Measurements from ENCODE around the gene COPS9.

COPS9 gene

GRCh38 chr2:240143801-240144648 is 7.9 kb upstream of the COPS9 start:
- Histone ChIP-seq H2AFZ (ENCODE audit: low read depth, low read length) (0 out of 2 replicates have a peak overlapping the region, but pooled peaks have one; percentile 39), H3K4me1 (ENCODE audit: low read length) (no peaks in the 10 kb centered on the region), H3K36me3 (replicated peaks; ENCODE audit: low read depth, low read length) (no peaks in the 10 kb centered on the region), H3K27ac (ENCODE audit: low read length) (no peak overlapping the region), H3K4me3 (ENCODE audit: low read length) (0 out of 2 replicates have a peak overlapping the region, but pooled peaks have one; percentile 29), H3K4me2 (ENCODE audit: low read length) (peak overlapping the region; percentile 51), H4K20me1 (ENCODE audit: insufficient read depth, low read length) (no peaks in the 10 kb centered on the region), H3K9me3 (ENCODE audit: insufficient read depth, low read length) (no peaks in the 10 kb centered on the region), H3K79me2 (ENCODE audit: low read length) (no peaks in the 10 kb centered on the region), H3K9ac (ENCODE audit: low read length) (no peak overlapping the region), H3K27me3 (ENCODE audit: low read depth, low read length) (no peaks in the 10 kb centered on the region)
- no peak for TF ChIP-seq EZH2phosphoT487 (IDR thresholded peaks at IDR 0.05; ENCODE audit: low read depth)
- TF ChIP-seq, protein P1, sequence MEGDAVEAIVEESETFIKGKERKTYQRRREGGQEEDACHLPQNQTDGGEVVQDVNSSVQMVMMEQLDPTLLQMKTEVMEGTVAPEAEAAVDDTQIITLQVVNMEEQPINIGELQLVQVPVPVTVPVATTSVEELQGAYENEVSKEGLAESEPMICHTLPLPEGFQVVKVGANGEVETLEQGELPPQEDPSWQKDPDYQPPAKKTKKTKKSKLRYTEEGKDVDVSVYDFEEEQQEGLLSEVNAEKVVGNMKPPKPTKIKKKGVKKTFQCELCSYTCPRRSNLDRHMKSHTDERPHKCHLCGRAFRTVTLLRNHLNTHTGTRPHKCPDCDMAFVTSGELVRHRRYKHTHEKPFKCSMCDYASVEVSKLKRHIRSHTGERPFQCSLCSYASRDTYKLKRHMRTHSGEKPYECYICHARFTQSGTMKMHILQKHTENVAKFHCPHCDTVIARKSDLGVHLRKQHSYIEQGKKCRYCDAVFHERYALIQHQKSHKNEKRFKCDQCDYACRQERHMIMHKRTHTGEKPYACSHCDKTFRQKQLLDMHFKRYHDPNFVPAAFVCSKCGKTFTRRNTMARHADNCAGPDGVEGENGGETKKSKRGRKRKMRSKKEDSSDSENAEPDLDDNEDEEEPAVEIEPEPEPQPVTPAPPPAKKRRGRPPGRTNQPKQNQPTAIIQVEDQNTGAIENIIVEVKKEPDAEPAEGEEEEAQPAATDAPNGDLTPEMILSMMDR (IDR thresholded peaks at IDR 0.05; ENCODE audit: low read depth, low read length): peak; percentile 68

DNA sequence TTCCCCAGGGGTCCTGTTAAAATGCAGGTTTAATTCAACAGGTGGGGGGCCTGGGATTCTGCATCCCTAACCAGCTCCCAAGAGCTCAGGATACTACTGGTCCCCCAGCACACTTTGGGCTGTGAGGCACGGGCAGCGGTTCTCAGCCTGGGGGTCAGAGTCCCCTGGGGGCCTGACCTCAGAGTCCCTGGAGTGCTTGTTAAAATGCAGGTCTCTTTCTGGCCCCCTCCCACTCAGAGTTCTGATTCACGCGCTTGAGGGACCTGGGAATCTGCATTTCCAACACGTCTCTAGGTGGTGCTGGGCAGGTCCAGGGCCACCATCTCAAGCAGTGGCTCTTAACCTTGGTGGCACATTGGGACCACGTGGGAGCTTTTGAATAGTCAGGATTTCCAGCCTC is 7.2 kb upstream of the COPS9 start:
- Histone ChIP-seq H3K79me2 (ENCODE audit: low read length) (no peaks in the 10 kb centered on the region), H3K9me3 (ENCODE audit: insufficient read depth, low read length) (no peaks in the 10 kb centered on the region), H3K4me1 (ENCODE audit: low read length) (no peaks in the 10 kb centered on the region), H3K4me2 (ENCODE audit: low read length) (peak overlapping the region; percentile 51), H2AFZ (ENCODE audit: low read depth, low read length) (no peak overlapping the region), H3K36me3 (replicated peaks; ENCODE audit: low read depth, low read length) (no peaks in the 10 kb centered on the region), H3K4me3 (ENCODE audit: low read length) (no peak overlapping the region), H3K27ac (ENCODE audit: low read length) (no peak overlapping the region), H4K20me1 (ENCODE audit: insufficient read depth, low read length) (no peaks in the 10 kb centered on the region), H3K27me3 (ENCODE audit: low read depth, low read length) (no peaks in the 10 kb centered on the region), H3K9ac (ENCODE audit: low read length) (no peak overlapping the region)
- TF ChIP-seq EZH2phosphoT487 (IDR thresholded peaks at IDR 0.05; ENCODE audit: low read depth): no peak
- TF ChIP-seq, protein P1 (IDR thresholded peaks at IDR 0.05; ENCODE audit: low read depth, low read length): no peak

- Histone ChIP-seq H3K4me1 (ENCODE audit: low read length) (no peaks in the 10 kb centered on the region), H3K79me2 (ENCODE audit: low read length) (no peaks in the 10 kb centered on the region), H3K27me3 (ENCODE audit: low read depth, low read length) (no peaks in the 10 kb centered on the region), H3K9me3 (ENCODE audit: insufficient read depth, low read length) (no peaks in the 10 kb centered on the region), H3K4me2 (ENCODE audit: low read length) (no peak overlapping the region), H3K9ac (ENCODE audit: low read length) (no peak overlapping the region), H4K20me1 (ENCODE audit: insufficient read depth, low read length) (no peaks in the 10 kb centered on the region), H3K4me3 (ENCODE audit: low read length) (no peak overlapping the region), H3K27ac (ENCODE audit: low read length) (no peak overlapping the region), H3K36me3 (replicated peaks; ENCODE audit: low read depth, low read length) (no peaks in the 10 kb centered on the region), H2AFZ (ENCODE audit: low read depth, low read length) (no peak overlapping the region)
- TF ChIP-seq, protein P1 (IDR thresholded peaks at IDR 0.05; ENCODE audit: low read depth, low read length): no peak
- no peak for TF ChIP-seq EZH2phosphoT487 (IDR thresholded peaks at IDR 0.05; ENCODE audit: low read depth)
These were observed 6.8 kb upstream of the COPS9 start for GRCh38 chr2:240142859-240143258.

GRCh38 chr2:240142256-240142775 is 6.2 kb upstream of the COPS9 start:
- no peaks in the 10 kb centered on the region for H4K20me1 ChIP-seq (ENCODE audit: insufficient read depth, low read length)
- no peak overlapping the region for H2AFZ ChIP-seq (ENCODE audit: low read depth, low read length)
- H3K9ac ChIP-seq (ENCODE audit: low read length): no peak overlapping the region
- no peaks in the 10 kb centered on the region for H3K79me2 ChIP-seq (ENCODE audit: low read length)
- H3K4me1 ChIP-seq (ENCODE audit: low read length): no peaks in the 10 kb centered on the region
- TF ChIP-seq EZH2phosphoT487 (IDR thresholded peaks at IDR 0.05; ENCODE audit: low read depth): no peak
- TF ChIP-seq, protein P1 (IDR thresholded peaks at IDR 0.05; ENCODE audit: low read depth, low read length): no peak
- H3K27ac ChIP-seq (ENCODE audit: low read length): no peak overlapping the region
- no peak overlapping the region for H3K4me2 ChIP-seq (ENCODE audit: low read length)
- H3K36me3 ChIP-seq (replicated peaks; ENCODE audit: low read depth, low read length): no peaks in the 10 kb centered on the region
- no peaks in the 10 kb centered on the region for H3K27me3 ChIP-seq (ENCODE audit: low read depth, low read length)
- H3K9me3 ChIP-seq (ENCODE audit: insufficient read depth, low read length): no peaks in the 10 kb centered on the region
- no peak overlapping the region for H3K4me3 ChIP-seq (ENCODE audit: low read length)
